Measurements from ENCODE around the gene CPT1A.

The CPT1A gene

GRCh38 chr11:68813773-68814172, 27.9 kb downstream of the CPT1A start:
- H3K9ac ChIP-seq (ENCODE audit: low read length in 2 of 2), result no peak overlapping the region
- peaks cover 9% of the 10 kb centered on the region for H3K4me1 ChIP-seq (ENCODE audit: control insufficient read depth, insufficient read depth, low read length)
- H3K27ac ChIP-seq (ENCODE audit: low read length), result no peak overlapping the region
- H3K9me3 ChIP-seq (ENCODE audit: control insufficient read depth in 2 of 2, low read length in 2 of 2), result no peaks in the 10 kb centered on the region
- no peak overlapping the region for H3K4me3 ChIP-seq (ENCODE audit: low read length in 2 of 2)
- H3K36me3 ChIP-seq (ENCODE audit: control insufficient read depth in 2 of 2, insufficient read depth in 2 of 2, low read length in 2 of 2), result peaks cover 28 to 29% of the 10 kb centered on the region in 2 donors
- no peaks in the 10 kb centered on the region for H3K27me3 ChIP-seq (ENCODE audit: control insufficient read depth in 1 of 2, insufficient read depth in 2 of 2, low read length in 2 of 2)

- Histone ChIP-seq H3K9ac (ENCODE audit: low read length in 2 of 2) (no peak overlapping the region), H3K4me3 (ENCODE audit: low read length in 2 of 2) (no peak overlapping the region), H3K36me3 (ENCODE audit: control insufficient read depth in 2 of 2, insufficient read depth in 2 of 2, low read length in 2 of 2) (peaks cover 28 to 32% of the 10 kb centered on the region in 2 donors), H3K9me3 (ENCODE audit: control insufficient read depth in 2 of 2, low read length in 2 of 2) (no peaks in the 10 kb centered on the region), H3K4me1 (ENCODE audit: control insufficient read depth, insufficient read depth, low read length) (peaks cover 11% of the 10 kb centered on the region), H3K27ac (ENCODE audit: low read length) (no peak overlapping the region), H3K27me3 (ENCODE audit: control insufficient read depth in 1 of 2, insufficient read depth in 2 of 2, low read length in 2 of 2) (no peaks in the 10 kb centered on the region)
Observed at GRCh38 chr11:68812526-68812925, 29.2 kb downstream of the CPT1A start.

- Histone ChIP-seq H3K9me3 (ENCODE audit: control insufficient read depth in 2 of 2, low read length in 2 of 2) (no peaks in the 10 kb centered on the region), H3K27ac (ENCODE audit: low read length) (no peak overlapping the region), H3K36me3 (ENCODE audit: control insufficient read depth in 2 of 2, insufficient read depth in 2 of 2, low read length in 2 of 2) (peaks cover 32 to 37% of the 10 kb centered on the region in 2 donors), H3K4me1 (ENCODE audit: control insufficient read depth, insufficient read depth, low read length) (peaks cover 14% of the 10 kb centered on the region), H3K4me3 (ENCODE audit: low read length in 2 of 2) (no peak overlapping the region), H3K9ac (ENCODE audit: low read length in 2 of 2) (no peak overlapping the region), H3K27me3 (ENCODE audit: control insufficient read depth in 1 of 2, insufficient read depth in 2 of 2, low read length in 2 of 2) (no peaks in the 10 kb centered on the region)
Observed at GRCh38 chr11:68810164-68810563, 31.6 kb downstream of the CPT1A start.

GRCh38 chr11:68809506-68809905, 32.2 kb downstream of the CPT1A start:
- Histone ChIP-seq H3K27ac (ENCODE audit: low read length) (no peak overlapping the region), H3K27me3 (ENCODE audit: control insufficient read depth in 1 of 2, insufficient read depth in 2 of 2, low read length in 2 of 2) (no peaks in the 10 kb centered on the region), H3K36me3 (ENCODE audit: control insufficient read depth in 2 of 2, insufficient read depth in 2 of 2, low read length in 2 of 2) (peaks cover 32 to 35% of the 10 kb centered on the region in 2 donors), H3K9me3 (ENCODE audit: control insufficient read depth in 2 of 2, low read length in 2 of 2) (no peaks in the 10 kb centered on the region), H3K4me1 (ENCODE audit: control insufficient read depth, insufficient read depth, low read length) (peaks cover 14% of the 10 kb centered on the region), H3K4me3 (ENCODE audit: low read length in 2 of 2) (no peak overlapping the region), H3K9ac (ENCODE audit: low read length in 2 of 2) (no peak overlapping the region)

GRCh38 chr11:68808787-68809186, 32.9 kb downstream of the CPT1A start:
- no peak overlapping the region for H3K4me3 ChIP-seq (ENCODE audit: low read length in 2 of 2)
- no peaks in the 10 kb centered on the region for H3K27me3 ChIP-seq (ENCODE audit: control insufficient read depth in 1 of 2, insufficient read depth in 2 of 2, low read length in 2 of 2)
- H3K9me3 ChIP-seq (ENCODE audit: control insufficient read depth in 2 of 2, low read length in 2 of 2), result no peaks in the 10 kb centered on the region
- no peak overlapping the region for H3K27ac ChIP-seq (ENCODE audit: low read length)
- no peak overlapping the region for H3K9ac ChIP-seq (ENCODE audit: low read length in 2 of 2)
- H3K4me1 ChIP-seq (ENCODE audit: control insufficient read depth, insufficient read depth, low read length), result peaks cover 14% of the 10 kb centered on the region
- peaks cover 34 to 40% of the 10 kb centered on the region in 2 donors for H3K36me3 ChIP-seq (ENCODE audit: control insufficient read depth in 2 of 2, insufficient read depth in 2 of 2, low read length in 2 of 2)

GRCh38 chr11:68806931-68807844, 34.5 kb downstream of the CPT1A start:
- Histone ChIP-seq H3K9ac (ENCODE audit: low read length in 2 of 2) (no peak overlapping the region), H3K4me3 (ENCODE audit: low read length in 2 of 2) (no peak overlapping the region), H3K36me3 (ENCODE audit: control insufficient read depth in 2 of 2, insufficient read depth in 2 of 2, low read length in 2 of 2) (peaks cover 32 to 39% of the 10 kb centered on the region in 2 donors), H3K4me1 (ENCODE audit: control insufficient read depth, insufficient read depth, low read length) (peaks cover 12% of the 10 kb centered on the region), H3K27ac (ENCODE audit: low read length) (no peak overlapping the region), H3K27me3 (ENCODE audit: control insufficient read depth in 1 of 2, insufficient read depth in 2 of 2, low read length in 2 of 2) (no peaks in the 10 kb centered on the region), H3K9me3 (ENCODE audit: control insufficient read depth in 2 of 2, low read length in 2 of 2) (no peaks in the 10 kb centered on the region)

- Histone ChIP-seq H3K9me3 (ENCODE audit: control insufficient read depth in 2 of 2, low read length in 2 of 2) (no peaks in the 10 kb centered on the region), H3K27ac (ENCODE audit: low read length) (no peak overlapping the region), H3K27me3 (ENCODE audit: control insufficient read depth in 1 of 2, insufficient read depth in 2 of 2, low read length in 2 of 2) (no peaks in the 10 kb centered on the region), H3K9ac (ENCODE audit: low read length in 2 of 2) (no peak overlapping the region), H3K36me3 (ENCODE audit: control insufficient read depth in 2 of 2, insufficient read depth in 2 of 2, low read length in 2 of 2) (peaks cover 35 to 42% of the 10 kb centered on the region in 2 donors), H3K4me1 (ENCODE audit: control insufficient read depth, insufficient read depth, low read length) (peaks cover 9% of the 10 kb centered on the region), H3K4me3 (ENCODE audit: low read length in 2 of 2) (no peak overlapping the region)
Observed at GRCh38 chr11:68804786-68805185, 36.9 kb downstream of the CPT1A start.

- peaks cover 43 to 50% of the 10 kb centered on the region in 2 donors for H3K36me3 ChIP-seq (ENCODE audit: control insufficient read depth in 2 of 2, insufficient read depth in 2 of 2, low read length in 2 of 2)
Observed at GRCh38 chr11:68803766-68804165, 38.0 kb downstream of the CPT1A start.

GRCh38 chr11:68798221-68798813, 43.4 kb downstream of the CPT1A start:
- Histone ChIP-seq H3K27me3 (ENCODE audit: control insufficient read depth in 1 of 2, insufficient read depth in 2 of 2, low read length in 2 of 2) (no peaks in the 10 kb centered on the region), H3K36me3 (ENCODE audit: control insufficient read depth in 2 of 2, insufficient read depth in 2 of 2, low read length in 2 of 2) (peaks cover 49 to 52% of the 10 kb centered on the region in 2 donors), H3K9ac (ENCODE audit: low read length in 2 of 2) (no peak overlapping the region), H3K27ac (ENCODE audit: low read length) (no peak overlapping the region), H3K4me1 (ENCODE audit: control insufficient read depth, insufficient read depth, low read length) (peaks cover 2% of the 10 kb centered on the region), H3K9me3 (ENCODE audit: control insufficient read depth in 2 of 2, low read length in 2 of 2) (no peaks in the 10 kb centered on the region), H3K4me3 (ENCODE audit: low read length in 2 of 2) (no peak overlapping the region)

More at GRCh38 chr11:68803766-68804165, 38.0 kb downstream of the CPT1A start:
- no peaks in the 10 kb centered on the region for H3K9me3 ChIP-seq (ENCODE audit: control insufficient read depth in 2 of 2, low read length in 2 of 2)
- H3K27ac ChIP-seq (ENCODE audit: low read length), result no peak overlapping the region
- peaks cover 9% of the 10 kb centered on the region for H3K4me1 ChIP-seq (ENCODE audit: control insufficient read depth, insufficient read depth, low read length)
- no peak overlapping the region for H3K4me3 ChIP-seq (ENCODE audit: low read length in 2 of 2)
- no peak overlapping the region for H3K9ac ChIP-seq (ENCODE audit: low read length in 2 of 2)
- H3K27me3 ChIP-seq (ENCODE audit: control insufficient read depth in 1 of 2, insufficient read depth in 2 of 2, low read length in 2 of 2), result no peaks in the 10 kb centered on the region

- Histone ChIP-seq H3K36me3 (ENCODE audit: control insufficient read depth in 2 of 2, insufficient read depth in 2 of 2, low read length in 2 of 2) (peaks cover 56 to 57% of the 10 kb centered on the region in 2 donors), H3K27ac (ENCODE audit: low read length) (no peak overlapping the region), H3K27me3 (ENCODE audit: control insufficient read depth in 1 of 2, insufficient read depth in 2 of 2, low read length in 2 of 2) (no peaks in the 10 kb centered on the region), H3K4me3 (ENCODE audit: low read length in 2 of 2) (no peak overlapping the region), H3K9ac (ENCODE audit: low read length in 2 of 2) (no peak overlapping the region), H3K9me3 (ENCODE audit: control insufficient read depth in 2 of 2, low read length in 2 of 2) (no peaks in the 10 kb centered on the region), H3K4me1 (ENCODE audit: control insufficient read depth, insufficient read depth, low read length) (peaks cover 2% of the 10 kb centered on the region)
Observed at GRCh38 chr11:68796801-68797200, 44.9 kb downstream of the CPT1A start.
